Fibroblast of lung (primary cell): ENCODE data around the gene SFT2D2.

ENCODE experiments used
- CTCF ChIP-seq, 2 donors: IDR thresholded peaks in 1 of 2; conservative IDR thresholded peaks in 1 of 2; 1 replicate in 1 of 2; 2 replicates in 1 of 2; pipeline ENCODE4 v1.5.1; 2011 to 2012; ENCODE audit warnings: low read length in 2 of 2, control low read depth in 1 of 2, inconsistent platforms in 1 of 2, low read depth in 1 of 2, mild to moderate bottlenecking in 1 of 2
- EZH2 ChIP-seq: IDR thresholded peaks from 2 replicates; pipeline ENCODE4 v1.5.1; 2012; ENCODE audit warnings: low read length, control low read depth, mild to moderate bottlenecking; ENCODE audit errors: missing control alignments

GRCh38 chr1:168221275-168221674 is 4.5 kb upstream of the SFT2D2 start:
- TF ChIP-seq CTCF (conservative IDR thresholded peaks at IDR 0.05 in 1 of 2, IDR thresholded peaks at IDR 0.05 in 1 of 2; ENCODE audit: low read depth in 1 of 2, low read length in 2 of 2) (no peak), EZH2 (no peak)
